K562 (cell line): Measurements from ENCODE around the gene TEX54. TPM values are rescaled to one million over a fixed set of nuclear protein-coding genes. Genes with fewer than 3 reads are reported as not detected.
A peak's percentile ranks its signal among the peaks of the same experiment; 100 is the strongest.

Experiments
- CHD1 ChIP-seq: fragments of 200-600 bp; sonication (generic); IDR thresholded peaks from one replicate; pipeline ENCODE4 v1.6.1; 2012; ENCODE audit warnings: mild to moderate bottlenecking, moderate library complexity, low read length, inconsistent platforms
- FIP1L1 ChIP-seq: fragments of 200-400 bp; formaldehyde crosslinking; IDR thresholded peaks from 2 replicates; pipeline ENCODE4 v1.6.1; 2018; ENCODE audit warnings: mild to moderate bottlenecking, low read depth, low read length; ENCODE audit not compliant: poor library complexity, severe bottlenecking
- HLTF ChIP-seq: fragments of 450-650 bp; IDR thresholded peaks from 2 replicates; pipeline ENCODE4 v1.6.1; 2016
- JUNB ChIP-seq: fragments of 450-650 bp; formaldehyde crosslinking; conservative IDR thresholded peaks from 2 replicates; pipeline ENCODE4 v1.4.0; 2020; ENCODE audit warnings: mild to moderate bottlenecking
- NFXL1 ChIP-seq: fragments of 450-650 bp; formaldehyde crosslinking; IDR thresholded peaks from 2 replicates; pipeline ENCODE4 v1.4.0; 2021; ENCODE audit warnings: mild to moderate bottlenecking
- PCBP2 ChIP-seq: fragments of 200-400 bp; formaldehyde crosslinking; IDR thresholded peaks from 2 replicates; pipeline ENCODE4 v1.6.1; 2018; ENCODE audit warnings: low read length, low read depth, mild to moderate bottlenecking, moderate library complexity; ENCODE audit not compliant: poor library complexity, severe bottlenecking
- PHF21A ChIP-seq: fragments of 450-650 bp; IDR thresholded peaks from 2 replicates; pipeline ENCODE4 v1.6.1; 2017; ENCODE audit warnings: low read depth, borderline replicate concordance
- PHF8 ChIP-seq: fragments of 200-600 bp; sonication (generic); IDR thresholded peaks from 2 replicates; pipeline ENCODE4 v1.6.1; 2012; ENCODE audit warnings: mixed run types, mild to moderate bottlenecking, inconsistent platforms, low read length, moderate library complexity, borderline replicate concordance
- SMAD3 ChIP-seq: fragments of 450-650 bp; formaldehyde crosslinking; conservative IDR thresholded peaks from 2 replicates; pipeline ENCODE4 v1.4.0; 2020; ENCODE audit warnings: mild to moderate bottlenecking
- XRCC4 ChIP-seq: IDR thresholded peaks from one replicate; pipeline ENCODE4 v1.6.1; 2011; ENCODE audit not compliant: insufficient read depth, insufficient read length; ENCODE audit errors: extremely low read depth
- ZNF217 ChIP-seq: sonication (generic); formaldehyde crosslinking; IDR thresholded peaks from 2 replicates; pipeline ENCODE4 v1.8.0; 2022; ENCODE audit warnings: mild to moderate bottlenecking, missing genetic modification reagents
- ZNF354B ChIP-seq: fragments of 250-450 bp; sonication (Bioruptor Pico); IDR thresholded peaks from 2 replicates; pipeline ENCODE4 v1.4.0; 2020
- ZNF584 ChIP-seq: fragments of 200-800 bp; sonication (Bioruptor generic); IDR thresholded peaks from 2 replicates; pipeline ENCODE4 v1.6.1; 2016; ENCODE audit warnings: low read depth, mild to moderate bottlenecking, missing genetic modification characterization, missing compliant biosample characterization
- ZNF696 ChIP-seq: fragments of 250-450 bp; sonication (Bioruptor Pico); conservative IDR thresholded peaks from 2 replicates; pipeline ENCODE4 v1.4.0; 2020; ENCODE audit warnings: mild to moderate bottlenecking, moderate library complexity
- polyA plus RNA-seq, 8 experiments: library from polyadenylated mRNA; depleted of rRNA in 4 of 8; stranded (reverse) in 5 of 8; unstranded in 3 of 8; fragments of >200 nt; fragmentation: Nextera tagmentation in 2 of 8; fragmentation: Illumina TruSeq in 1 of 8; extraction: Ambion mirVana in 2 of 8; extraction: Trizol in 1 of 8; gene quantifications; 2 replicates each; pipeline versions ENCODE4 v1.2.1 to v1.2.3, GENCODE V29; 2011 to 2014; ENCODE audit warnings: inconsistent platforms in 1 of 8, missing spikeins in 1 of 8
- total RNA-seq, 7 experiments: library from RNA; depleted of rRNA in 6 of 7; stranded (reverse); fragments of >200 nt in 6 of 7; fragmentation: Illumina TruSeq in 2 of 7; extraction: Trizol in 2 of 7; gene quantifications; 2 replicates each; pipeline versions ENCODE4 v1.2.1 to v1.2.3, GENCODE V29; 2011 to 2021; ENCODE audit warnings: low replicate concordance in 1 of 7
- TF ChIP-seq, protein P1 (sequence below): fragments of 250-450 bp; sonication (Bioruptor Pico); IDR thresholded peaks from 2 replicates; pipeline ENCODE4 v1.4.0; 2020
- TF ChIP-seq, protein P2 (sequence below): fragments of 450-650 bp; formaldehyde crosslinking; IDR thresholded peaks from 2 replicates; pipeline ENCODE4 v1.4.0; 2020; ENCODE audit warnings: mild to moderate bottlenecking
- TF ChIP-seq, protein P3 (sequence below): fragments of 450-650 bp; formaldehyde crosslinking; IDR thresholded peaks from 2 replicates; pipeline ENCODE4 v1.4.0; 2022; ENCODE audit warnings: mild to moderate bottlenecking, moderate library complexity
- TF ChIP-seq, protein P4 (sequence below), 2 experiments: fragments of 450-650 bp in 1 of 2; sonication (generic) in 1 of 2; formaldehyde crosslinking; conservative IDR thresholded peaks; 2 replicates each; pipeline versions ENCODE4 v1.4.0 to v1.8.1; 2020 to 2022; ENCODE audit warnings: mild to moderate bottlenecking in 1 of 2, missing genetic modification reagents in 1 of 2

TEX54 gene
- total and polyA plus RNA-seq, 9 of the 15 experiments (the other 6 are each of a cell fraction or from before 2014, with no cell fraction given) = not detected

DNA sequence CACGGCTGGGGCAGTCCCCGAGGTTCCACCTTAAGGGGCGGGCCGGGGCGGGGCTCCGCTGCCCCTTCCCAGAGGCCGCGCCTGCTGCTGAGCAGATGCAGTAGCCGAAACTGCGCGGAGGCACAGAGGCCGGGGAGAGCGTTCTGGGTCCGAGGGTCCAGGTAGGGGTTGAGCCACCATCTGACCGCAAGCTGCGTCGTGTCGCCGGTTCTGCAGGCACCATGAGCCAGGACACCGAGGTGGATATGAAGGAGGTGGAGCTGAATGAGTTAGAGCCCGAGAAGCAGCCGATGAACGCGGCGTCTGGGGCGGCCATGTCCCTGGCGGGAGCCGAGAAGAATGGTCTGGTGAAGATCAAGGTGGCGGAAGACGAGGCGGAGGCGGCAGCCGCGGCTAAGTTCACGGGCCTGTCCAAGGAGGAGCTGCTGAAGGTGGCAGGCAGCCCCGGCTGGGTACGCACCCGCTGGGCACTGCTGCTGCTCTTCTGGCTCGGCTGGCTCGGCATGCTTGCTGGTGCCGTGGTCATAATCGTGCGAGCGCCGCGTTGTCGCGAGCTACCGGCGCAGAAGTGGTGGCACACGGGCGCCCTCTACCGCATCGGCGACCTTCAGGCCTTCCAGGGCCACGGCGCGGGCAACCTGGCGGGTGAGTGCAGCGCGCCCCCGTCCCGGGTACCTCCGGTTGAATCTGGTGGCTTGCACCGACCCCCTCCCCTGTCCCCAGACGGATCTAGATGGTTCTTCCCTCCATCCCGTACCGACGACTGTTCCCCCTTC, 48.4 kb upstream of the TEX54 start, which contains the start of gene SLC3A2 (continued):
- TF ChIP-seq SMAD3 (0 out of 2 replicates have a peak, but pooled peaks have one; percentile 11), XRCC4 (no peak), CHD1 (peak; percentile 98), ZNF217 (CRISPR knock-in tag) (no peak), PHF21A (0 out of 2 replicates have a peak, but pooled peaks have one; percentile 54), ZNF696 (no peak), NFXL1 (CRISPR knock-in tag) (peak; percentile 74), PCBP2 (no peak), ZNF354B (CRISPR knock-in tag) (no peak), PHF8 (peak; percentile 90), ZNF584 (CRISPR knock-in tag) (peak; percentile 68; the same call in 1 of the 2 replicates), HLTF (0 out of 2 replicates have a peak, but pooled peaks have one; percentile 35), JUNB (CRISPR knock-in tag) (peak; percentile 51; the same call in 1 of the 2 replicates), FIP1L1 (peak; percentile 97)
- TF ChIP-seq, protein P1, sequence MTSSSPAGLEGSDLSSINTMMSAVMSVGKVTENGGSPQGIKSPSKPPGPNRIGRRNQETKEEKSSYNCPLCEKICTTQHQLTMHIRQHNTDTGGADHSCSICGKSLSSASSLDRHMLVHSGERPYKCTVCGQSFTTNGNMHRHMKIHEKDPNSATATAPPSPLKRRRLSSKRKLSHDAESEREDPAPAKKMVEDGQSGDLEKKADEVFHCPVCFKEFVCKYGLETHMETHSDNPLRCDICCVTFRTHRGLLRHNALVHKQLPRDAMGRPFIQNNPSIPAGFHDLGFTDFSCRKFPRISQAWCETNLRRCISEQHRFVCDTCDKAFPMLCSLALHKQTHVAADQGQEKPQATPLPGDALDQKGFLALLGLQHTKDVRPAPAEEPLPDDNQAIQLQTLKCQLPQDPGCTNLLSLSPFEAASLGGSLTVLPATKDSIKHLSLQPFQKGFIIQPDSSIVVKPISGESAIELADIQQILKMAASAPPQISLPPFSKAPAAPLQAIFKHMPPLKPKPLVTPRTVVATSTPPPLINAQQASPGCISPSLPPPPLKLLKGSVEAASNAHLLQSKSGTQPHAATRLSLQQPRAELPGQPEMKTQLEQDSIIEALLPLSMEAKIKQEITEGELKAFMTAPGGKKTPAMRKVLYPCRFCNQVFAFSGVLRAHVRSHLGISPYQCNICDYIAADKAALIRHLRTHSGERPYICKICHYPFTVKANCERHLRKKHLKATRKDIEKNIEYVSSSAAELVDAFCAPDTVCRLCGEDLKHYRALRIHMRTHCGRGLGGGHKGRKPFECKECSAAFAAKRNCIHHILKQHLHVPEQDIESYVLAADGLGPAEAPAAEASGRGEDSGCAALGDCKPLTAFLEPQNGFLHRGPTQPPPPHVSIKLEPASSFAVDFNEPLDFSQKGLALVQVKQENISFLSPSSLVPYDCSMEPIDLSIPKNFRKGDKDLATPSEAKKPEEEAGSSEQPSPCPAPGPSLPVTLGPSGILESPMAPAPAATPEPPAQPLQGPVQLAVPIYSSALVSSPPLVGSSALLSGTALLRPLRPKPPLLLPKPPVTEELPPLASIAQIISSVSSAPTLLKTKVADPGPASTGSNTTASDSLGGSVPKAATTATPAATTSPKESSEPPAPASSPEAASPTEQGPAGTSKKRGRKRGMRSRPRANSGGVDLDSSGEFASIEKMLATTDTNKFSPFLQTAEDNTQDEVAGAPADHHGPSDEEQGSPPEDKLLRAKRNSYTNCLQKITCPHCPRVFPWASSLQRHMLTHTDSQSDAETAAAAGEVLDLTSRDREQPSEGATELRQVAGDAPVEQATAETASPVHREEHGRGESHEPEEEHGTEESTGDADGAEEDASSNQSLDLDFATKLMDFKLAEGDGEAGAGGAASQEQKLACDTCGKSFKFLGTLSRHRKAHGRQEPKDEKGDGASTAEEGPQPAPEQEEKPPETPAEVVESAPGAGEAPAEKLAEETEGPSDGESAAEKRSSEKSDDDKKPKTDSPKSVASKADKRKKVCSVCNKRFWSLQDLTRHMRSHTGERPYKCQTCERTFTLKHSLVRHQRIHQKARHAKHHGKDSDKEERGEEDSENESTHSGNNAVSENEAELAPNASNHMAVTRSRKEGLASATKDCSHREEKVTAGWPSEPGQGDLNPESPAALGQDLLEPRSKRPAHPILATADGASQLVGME (CRISPR knock-in tag) = no peak
- TF ChIP-seq, protein P2, sequence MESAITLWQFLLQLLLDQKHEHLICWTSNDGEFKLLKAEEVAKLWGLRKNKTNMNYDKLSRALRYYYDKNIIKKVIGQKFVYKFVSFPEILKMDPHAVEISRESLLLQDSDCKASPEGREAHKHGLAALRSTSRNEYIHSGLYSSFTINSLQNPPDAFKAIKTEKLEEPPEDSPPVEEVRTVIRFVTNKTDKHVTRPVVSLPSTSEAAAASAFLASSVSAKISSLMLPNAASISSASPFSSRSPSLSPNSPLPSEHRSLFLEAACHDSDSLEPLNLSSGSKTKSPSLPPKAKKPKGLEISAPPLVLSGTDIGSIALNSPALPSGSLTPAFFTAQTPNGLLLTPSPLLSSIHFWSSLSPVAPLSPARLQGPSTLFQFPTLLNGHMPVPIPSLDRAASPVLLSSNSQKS (CRISPR knock-in tag) = no peak
- TF ChIP-seq, protein P3, sequence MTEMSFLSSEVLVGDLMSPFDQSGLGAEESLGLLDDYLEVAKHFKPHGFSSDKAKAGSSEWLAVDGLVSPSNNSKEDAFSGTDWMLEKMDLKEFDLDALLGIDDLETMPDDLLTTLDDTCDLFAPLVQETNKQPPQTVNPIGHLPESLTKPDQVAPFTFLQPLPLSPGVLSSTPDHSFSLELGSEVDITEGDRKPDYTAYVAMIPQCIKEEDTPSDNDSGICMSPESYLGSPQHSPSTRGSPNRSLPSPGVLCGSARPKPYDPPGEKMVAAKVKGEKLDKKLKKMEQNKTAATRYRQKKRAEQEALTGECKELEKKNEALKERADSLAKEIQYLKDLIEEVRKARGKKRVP = no peak
- TF ChIP-seq, protein P4, sequence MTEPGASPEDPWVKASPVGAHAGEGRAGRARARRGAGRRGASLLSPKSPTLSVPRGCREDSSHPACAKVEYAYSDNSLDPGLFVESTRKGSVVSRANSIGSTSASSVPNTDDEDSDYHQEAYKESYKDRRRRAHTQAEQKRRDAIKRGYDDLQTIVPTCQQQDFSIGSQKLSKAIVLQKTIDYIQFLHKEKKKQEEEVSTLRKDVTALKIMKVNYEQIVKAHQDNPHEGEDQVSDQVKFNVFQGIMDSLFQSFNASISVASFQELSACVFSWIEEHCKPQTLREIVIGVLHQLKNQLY (CRISPR knock-in tag; conservative IDR thresholded peaks at IDR 0.05) = no peak; a peak in 2 of 4 replicates
